Measurements from ENCODE around the gene DIS3L2.

- TF ChIP-seq CTCF (IDR thresholded peaks at IDR 0.05; ENCODE audit: low read depth, low read length) (no peak), EZH2phosphoT487 (IDR thresholded peaks at IDR 0.05; ENCODE audit: low read depth) (no peak)
Observed at GRCh38 chr2:231961349-231962166, at the start of gene DIS3L2.

Data from OCI-LY3 (cell line).